Neural cell (in vitro differentiated cells): ENCODE measurements around the gene TROAP.

ENCODE experiments used
- CTCF ChIP-seq: fragments of 450-650 bp; IDR thresholded peaks from 2 replicates; pipeline ENCODE4 v1.5.1; 2014; ENCODE audit warnings: antibody characterized with exemption, mild to moderate bottlenecking, moderate library complexity; ENCODE audit not compliant: poor library complexity, severe bottlenecking
- EP300 ChIP-seq: fragments of 450-650 bp; conservative IDR thresholded peaks from 2 replicates; pipeline ENCODE4 v1.6.1; 2014; ENCODE audit warnings: antibody characterized with exemption, mild to moderate bottlenecking, moderate library complexity; ENCODE audit not compliant: poor library complexity, severe bottlenecking
- EZH2 ChIP-seq: fragments of 200-600, 300-800 bp; shearing (Covaris generic), sonication (generic); IDR thresholded peaks from 2 replicates; pipeline ENCODE4 v1.6.1; 2014; ENCODE audit warnings: antibody characterized with exemption, low read length, borderline replicate concordance, mild to moderate bottlenecking; ENCODE audit not compliant: insufficient read depth, poor library complexity, severe bottlenecking
- POLR2AphosphoS5 ChIP-seq: IDR thresholded peaks from 2 replicates; pipeline ENCODE4 v1.6.1; 2012
- RAD21 ChIP-seq: fragments of 450-650 bp; conservative IDR thresholded peaks from 2 replicates; pipeline ENCODE4 v1.6.1; 2014; ENCODE audit warnings: antibody characterized with exemption, mild to moderate bottlenecking, moderate library complexity
- SMC3 ChIP-seq: fragments of 450-650 bp; conservative IDR thresholded peaks from 2 replicates; pipeline ENCODE4 v1.6.1; 2014; ENCODE audit warnings: antibody characterized with exemption, mild to moderate bottlenecking, moderate library complexity; ENCODE audit not compliant: poor library complexity
- TAF1 ChIP-seq: IDR thresholded peaks from 2 replicates; pipeline ENCODE4 v1.6.1; 2012; ENCODE audit warnings: low read depth
- TF ChIP-seq, protein P1 (sequence below): IDR thresholded peaks from 2 replicates; pipeline ENCODE4 v1.6.1; 2012; ENCODE audit warnings: borderline replicate concordance

DNA sequence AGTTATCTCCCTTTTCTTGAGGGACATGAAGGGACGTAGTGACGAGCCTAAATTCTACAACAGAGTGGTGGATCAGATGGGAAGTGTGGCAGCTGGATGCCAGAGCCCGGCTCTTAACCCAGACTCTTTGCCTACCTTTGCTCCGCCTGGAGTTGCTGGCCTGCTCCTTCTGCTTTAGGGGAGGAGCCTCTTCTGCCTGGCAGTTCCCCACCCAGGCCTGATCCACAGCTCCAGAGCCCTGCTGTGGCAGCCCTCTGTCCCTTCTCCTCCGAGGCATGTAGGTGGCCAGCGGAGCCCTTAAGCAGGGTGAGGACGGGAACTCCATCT is 30.4 kb upstream of the TROAP start:
- TF ChIP-seq POLR2AphosphoS5 (no peak), EZH2 (no peak), CTCF (no peak), TAF1 (no peak), RAD21 (no peak), EP300 (no peak), SMC3 (no peak)
- TF ChIP-seq, protein P1, sequence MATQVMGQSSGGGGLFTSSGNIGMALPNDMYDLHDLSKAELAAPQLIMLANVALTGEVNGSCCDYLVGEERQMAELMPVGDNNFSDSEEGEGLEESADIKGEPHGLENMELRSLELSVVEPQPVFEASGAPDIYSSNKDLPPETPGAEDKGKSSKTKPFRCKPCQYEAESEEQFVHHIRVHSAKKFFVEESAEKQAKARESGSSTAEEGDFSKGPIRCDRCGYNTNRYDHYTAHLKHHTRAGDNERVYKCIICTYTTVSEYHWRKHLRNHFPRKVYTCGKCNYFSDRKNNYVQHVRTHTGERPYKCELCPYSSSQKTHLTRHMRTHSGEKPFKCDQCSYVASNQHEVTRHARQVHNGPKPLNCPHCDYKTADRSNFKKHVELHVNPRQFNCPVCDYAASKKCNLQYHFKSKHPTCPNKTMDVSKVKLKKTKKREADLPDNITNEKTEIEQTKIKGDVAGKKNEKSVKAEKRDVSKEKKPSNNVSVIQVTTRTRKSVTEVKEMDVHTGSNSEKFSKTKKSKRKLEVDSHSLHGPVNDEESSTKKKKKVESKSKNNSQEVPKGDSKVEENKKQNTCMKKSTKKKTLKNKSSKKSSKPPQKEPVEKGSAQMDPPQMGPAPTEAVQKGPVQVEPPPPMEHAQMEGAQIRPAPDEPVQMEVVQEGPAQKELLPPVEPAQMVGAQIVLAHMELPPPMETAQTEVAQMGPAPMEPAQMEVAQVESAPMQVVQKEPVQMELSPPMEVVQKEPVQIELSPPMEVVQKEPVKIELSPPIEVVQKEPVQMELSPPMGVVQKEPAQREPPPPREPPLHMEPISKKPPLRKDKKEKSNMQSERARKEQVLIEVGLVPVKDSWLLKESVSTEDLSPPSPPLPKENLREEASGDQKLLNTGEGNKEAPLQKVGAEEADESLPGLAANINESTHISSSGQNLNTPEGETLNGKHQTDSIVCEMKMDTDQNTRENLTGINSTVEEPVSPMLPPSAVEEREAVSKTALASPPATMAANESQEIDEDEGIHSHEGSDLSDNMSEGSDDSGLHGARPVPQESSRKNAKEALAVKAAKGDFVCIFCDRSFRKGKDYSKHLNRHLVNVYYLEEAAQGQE = no peak
